ENCODE results near the gene CD82. TPM values are rescaled to one million over a fixed set of nuclear protein-coding genes. Genes with fewer than 3 reads are reported as not detected.

CD82 gene
- total RNA-seq, 1 donor from 2014 or later, result 8.8 TPM

- H3K27ac Mint-ChIP-seq, result no peak overlapping the region
- H3K9me3 Mint-ChIP-seq, result no peaks in the 10 kb centered on the region
- no peak overlapping the region for H3K27ac ChIP-seq
- no peaks in the 10 kb centered on the region for H4K20me1 ChIP-seq (ENCODE audit: low read depth)
- H2AFZ ChIP-seq (replicated peaks), result no peak overlapping the region
- peaks cover 4% of the 10 kb centered on the region for H3K27me3 Mint-ChIP-seq (ENCODE audit: insufficient read depth, low read depth)
- no peaks in the 10 kb centered on the region for H3F3A ChIP-seq (ENCODE audit: low read depth)
- no peaks in the 10 kb centered on the region for H3K9me3 ChIP-seq (ENCODE audit: low read depth)
- no peaks in the 10 kb centered on the region for H3K36me3 Mint-ChIP-seq
- H3K27me3 ChIP-seq, result no peaks in the 10 kb centered on the region
- H3K4me3 Mint-ChIP-seq, result no peak overlapping the region
- no peak overlapping the region for H3K4me2 ChIP-seq
- DNase-seq (ENCODE audit: low spot score), result no peak
- peaks cover 8% of the 10 kb centered on the region for H3K4me1 ChIP-seq
- no peak for TF ChIP-seq EZH2 (IDR thresholded peaks at IDR 0.05)
- TF ChIP-seq EZH2phosphoT487 (IDR thresholded peaks at IDR 0.05), result no peak
- no peak for TF ChIP-seq CTCF (IDR thresholded peaks at IDR 0.05)
- H3K79me2 ChIP-seq (ENCODE audit: low read depth), result no peaks in the 10 kb centered on the region
- H3K4me1 Mint-ChIP-seq, result peaks cover 21% of the 10 kb centered on the region
- H3K9ac ChIP-seq, result no peak overlapping the region
- H3K36me3 ChIP-seq, result no peaks in the 10 kb centered on the region
- no peak overlapping the region for H3K4me3 ChIP-seq
These were observed 72.0 kb downstream of the CD82 start for GRCh38 chr11:44637487-44637886.

GRCh38 chr11:44638032-44638431 is 72.6 kb downstream of the CD82 start:
- Histone ChIP-seq H3K79me2 (ENCODE audit: low read depth) (no peaks in the 10 kb centered on the region), H3K9ac (no peak overlapping the region)
- H3K4me1 Mint-ChIP-seq, result peaks cover 18% of the 10 kb centered on the region

GRCh38 chr11:44643217-44643616 is 77.8 kb downstream of the CD82 start:
- Histone ChIP-seq H4K20me1 (ENCODE audit: low read depth) (no peaks in the 10 kb centered on the region), H3F3A (ENCODE audit: low read depth) (no peaks in the 10 kb centered on the region), H2AFZ (replicated peaks) (no peak overlapping the region), H3K4me1 (no peaks in the 10 kb centered on the region), H3K79me2 (ENCODE audit: low read depth) (no peaks in the 10 kb centered on the region), H3K4me2 (no peak overlapping the region), H3K27me3 (no peaks in the 10 kb centered on the region), H3K9ac (no peak overlapping the region), H3K9me3 (ENCODE audit: low read depth) (peaks cover 5% of the 10 kb centered on the region), H3K4me3 (no peak overlapping the region), H3K27ac (no peak overlapping the region), H3K36me3 (no peaks in the 10 kb centered on the region)
- no peak overlapping the region for H3K4me3 Mint-ChIP-seq
- H3K27ac Mint-ChIP-seq, result no peak overlapping the region
- peaks cover 23% of the 10 kb centered on the region for H3K9me3 Mint-ChIP-seq
- H3K36me3 Mint-ChIP-seq, result no peaks in the 10 kb centered on the region
- H3K4me1 Mint-ChIP-seq, result no peaks in the 10 kb centered on the region
- no peak for TF ChIP-seq EZH2 (IDR thresholded peaks at IDR 0.05)
- no peak for TF ChIP-seq EZH2phosphoT487 (IDR thresholded peaks at IDR 0.05)
- TF ChIP-seq CTCF (IDR thresholded peaks at IDR 0.05), result no peak
- no peak for DNase-seq (ENCODE audit: low spot score)
- no peaks in the 10 kb centered on the region for H3K27me3 Mint-ChIP-seq (ENCODE audit: insufficient read depth, low read depth)

More at GRCh38 chr11:44638032-44638431, 72.6 kb downstream of the CD82 start:
- no peak for TF ChIP-seq EZH2phosphoT487 (IDR thresholded peaks at IDR 0.05)
- TF ChIP-seq EZH2 (IDR thresholded peaks at IDR 0.05), result no peak
- no peak for TF ChIP-seq CTCF (IDR thresholded peaks at IDR 0.05)
- H3K27me3 ChIP-seq, result no peaks in the 10 kb centered on the region
- no peak overlapping the region for H3K4me2 ChIP-seq
- no peaks in the 10 kb centered on the region for H3K36me3 Mint-ChIP-seq
- H3K4me1 ChIP-seq, result peaks cover 8% of the 10 kb centered on the region
- H3K4me3 ChIP-seq, result no peak overlapping the region
- no peaks in the 10 kb centered on the region for H4K20me1 ChIP-seq (ENCODE audit: low read depth)
- no peak overlapping the region for H3K27ac Mint-ChIP-seq
- no peaks in the 10 kb centered on the region for H3K36me3 ChIP-seq
- no peak for DNase-seq (ENCODE audit: low spot score)
- H3K27ac ChIP-seq, result no peak overlapping the region
- peaks cover 4% of the 10 kb centered on the region for H3K27me3 Mint-ChIP-seq (ENCODE audit: insufficient read depth, low read depth)
- H2AFZ ChIP-seq (replicated peaks), result no peak overlapping the region
- no peaks in the 10 kb centered on the region for H3F3A ChIP-seq (ENCODE audit: low read depth)
- peaks cover 5% of the 10 kb centered on the region for H3K9me3 Mint-ChIP-seq
- peaks cover under 1% of the 10 kb centered on the region for H3K9me3 ChIP-seq (ENCODE audit: low read depth)
- H3K4me3 Mint-ChIP-seq, result no peak overlapping the region
